Skin epidermis (tissue), 12 donors: ENCODE data around the gene SIRT5.

Experiments used
- H3K27ac ChIP-seq, 21 experiments: fragments of 200-600 bp; sonication (generic) in 11 of 21; one replicate each; pipeline ENCODE4 v1.5.0; 2020; ENCODE audit warnings: mild to moderate bottlenecking in 3 of 21, inconsistent platforms in 2 of 21, moderate library complexity in 2 of 21
- H3K4me3 ChIP-seq, 7 experiments: fragments of 200-600 bp; sonication (generic) in 2 of 7; one replicate each; pipeline ENCODE4 v1.5.0; 2020; ENCODE audit warnings: inconsistent platforms in 2 of 7, mild to moderate bottlenecking in 2 of 7, moderate library complexity in 1 of 7

Gene SIRT5

DNA sequence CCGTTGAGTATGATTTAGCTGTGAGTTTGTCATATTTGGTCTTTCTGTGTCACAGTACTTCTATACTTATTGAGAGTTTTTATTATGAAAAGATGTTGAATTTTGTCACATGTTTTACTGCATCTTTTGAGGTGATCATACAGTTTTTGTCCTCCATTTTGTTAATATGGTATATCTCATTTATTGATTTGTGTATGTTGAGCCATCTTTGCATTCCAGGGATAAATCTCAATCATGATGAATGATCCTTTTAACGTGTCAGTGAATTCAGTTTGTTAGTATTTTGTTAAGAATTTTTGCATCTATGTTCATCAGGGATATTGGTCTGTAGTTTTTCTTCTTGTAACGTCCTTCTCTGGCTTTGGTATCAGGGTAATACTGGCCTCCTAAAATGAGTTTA, 3.5 kb downstream of the SIRT5 start:
- Histone ChIP-seq H3K27ac (no peak overlapping the region), H3K4me3 (no peak overlapping the region)

DNA sequence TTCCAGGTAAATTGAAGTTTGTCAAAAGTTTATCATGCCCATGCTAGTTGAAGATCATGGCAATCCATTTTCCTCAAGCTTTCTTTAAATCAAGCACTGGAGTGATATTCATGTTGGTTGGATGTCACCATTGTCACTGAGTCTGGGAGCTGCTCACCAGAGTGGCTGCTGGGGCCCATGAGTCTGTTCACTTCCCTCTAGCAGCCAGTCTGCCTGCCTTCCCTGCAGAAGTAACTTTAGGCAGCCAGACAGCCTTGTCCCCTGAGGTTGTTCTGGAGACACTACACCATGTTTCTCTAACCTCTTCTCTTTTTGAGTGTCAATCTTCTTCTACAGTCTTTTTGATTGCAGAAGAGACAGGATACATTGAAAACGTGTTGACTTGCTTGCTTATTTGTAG, 5.5 kb downstream of the SIRT5 start:
- Histone ChIP-seq H3K27ac (no peak overlapping the region), H3K4me3 (no peak overlapping the region)

DNA sequence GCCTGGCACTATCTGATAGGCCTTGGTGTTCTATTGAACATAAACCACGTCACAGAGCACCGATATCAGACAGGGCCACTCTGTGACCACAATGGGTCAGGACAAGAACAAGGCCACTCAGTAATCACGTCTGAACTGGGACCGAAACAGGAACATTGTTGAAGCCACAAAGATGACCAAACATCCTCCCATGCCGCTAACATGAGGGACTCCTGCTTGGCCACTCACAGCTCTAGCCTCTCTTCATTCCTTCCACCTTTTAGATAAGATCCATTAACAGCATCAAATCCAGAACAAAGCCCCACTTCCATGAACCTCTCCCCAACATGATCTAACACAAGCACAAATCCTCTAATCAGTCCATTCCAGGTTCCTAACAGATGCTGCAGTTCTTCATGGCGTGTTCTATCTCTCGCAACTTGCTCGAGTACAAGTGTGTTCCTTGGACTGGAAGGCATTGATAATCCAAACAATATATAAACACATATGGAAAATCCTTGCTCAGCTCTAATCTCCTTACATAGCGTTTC, 7.4 kb downstream of the SIRT5 start:
- H3K4me3 ChIP-seq = no peak overlapping the region
- H3K27ac ChIP-seq = no peak overlapping the region

DNA sequence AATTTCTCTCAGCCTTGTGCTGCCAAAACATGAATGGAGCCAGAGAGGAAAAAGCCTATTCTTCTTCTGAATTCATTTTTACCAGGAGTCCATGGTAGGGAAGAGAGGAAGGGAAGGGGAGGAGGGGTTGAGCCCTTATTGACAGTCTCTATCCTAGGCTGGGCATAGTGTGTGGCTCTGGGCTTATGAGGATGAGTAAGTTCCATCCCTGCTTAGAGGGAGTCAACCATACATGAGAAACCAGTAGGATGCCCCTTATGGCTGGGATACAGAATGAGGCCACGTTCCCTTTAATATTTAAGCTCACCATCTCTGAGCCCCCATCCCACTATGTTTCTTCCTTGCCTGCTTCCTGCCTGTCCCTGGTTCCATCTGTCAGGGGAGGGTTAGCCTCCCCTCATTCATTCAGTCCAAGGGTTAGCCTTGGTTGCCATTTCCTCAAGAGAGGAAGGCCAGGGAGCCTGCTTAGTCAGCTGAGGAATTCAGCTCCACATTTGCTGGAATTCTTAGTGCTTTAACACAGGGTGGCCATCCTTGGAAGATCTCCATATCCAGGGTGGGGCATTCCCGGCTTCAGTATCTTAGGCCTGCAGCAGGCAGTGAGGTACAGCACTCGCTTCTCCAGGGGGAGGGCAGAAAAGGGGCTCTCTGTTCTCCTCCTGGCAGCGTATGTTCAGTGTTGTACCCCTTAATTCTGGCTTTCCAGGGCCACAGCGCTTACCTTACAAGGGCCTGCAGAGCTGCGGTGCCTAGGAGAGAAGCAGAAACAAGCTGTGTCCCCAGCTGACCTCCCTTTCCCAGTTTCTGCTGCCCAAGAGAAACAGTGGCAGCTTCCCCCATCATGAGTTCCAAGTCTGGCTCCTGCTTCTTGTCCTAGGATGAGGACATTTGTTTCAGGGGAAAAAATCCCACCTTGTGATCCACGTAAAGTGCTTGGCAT, 12.5 kb downstream of the SIRT5 start:
- H3K4me3 ChIP-seq = no peak overlapping the region
- no peak overlapping the region for H3K27ac ChIP-seq

DNA sequence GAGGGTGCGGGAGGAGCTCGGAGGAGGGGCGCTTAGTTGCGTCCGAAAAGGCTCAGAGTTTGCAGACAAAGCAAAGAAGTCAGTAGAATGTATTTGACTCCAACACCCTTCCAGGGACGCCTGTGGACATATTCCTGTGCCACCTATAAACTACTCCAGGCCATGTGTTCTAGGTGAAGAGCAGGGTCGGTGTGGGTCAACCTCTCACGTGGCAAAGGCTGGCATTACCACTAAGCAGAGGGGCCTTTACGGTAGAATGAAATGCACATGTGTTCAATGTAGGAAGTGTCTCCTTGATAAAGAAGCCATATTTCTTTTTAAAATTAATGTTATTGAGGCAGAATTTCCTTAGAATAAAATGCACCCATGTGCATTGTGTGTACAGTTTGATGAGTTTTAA, 15.4 kb downstream of the SIRT5 start:
- H3K27ac ChIP-seq = no peak overlapping the region
- H3K4me3 ChIP-seq = no peak overlapping the region

DNA sequence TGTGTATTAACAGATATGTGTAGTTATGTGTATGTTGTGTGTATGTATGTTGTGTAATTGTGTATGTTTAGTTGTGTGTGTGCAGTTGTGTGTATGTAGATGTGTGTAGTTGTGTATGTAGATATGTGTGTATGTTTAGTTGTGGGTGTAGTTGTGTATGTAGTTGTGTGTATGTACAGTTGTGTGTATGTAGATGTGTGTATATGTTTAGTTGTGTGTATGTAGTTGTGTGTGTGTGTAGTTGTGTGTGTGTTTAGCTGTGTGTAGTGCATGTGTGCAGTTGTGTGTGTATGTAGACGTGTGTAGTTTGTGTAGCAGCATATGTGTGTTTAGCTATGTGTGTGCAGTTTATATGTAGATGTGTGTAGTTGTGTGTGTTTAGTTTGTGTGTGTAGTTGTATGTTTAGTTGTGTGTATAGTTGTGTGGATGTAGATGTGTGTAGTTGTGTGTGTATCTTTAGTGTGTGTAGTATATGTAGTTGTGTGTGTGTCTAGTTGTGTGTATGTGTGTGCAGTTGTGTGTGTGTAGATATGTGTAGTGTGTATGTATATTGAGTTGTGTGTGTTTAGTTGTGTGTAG, 16.3 kb downstream of the SIRT5 start:
- Histone ChIP-seq H3K4me3 (no peak overlapping the region), H3K27ac (no peak overlapping the region)

DNA sequence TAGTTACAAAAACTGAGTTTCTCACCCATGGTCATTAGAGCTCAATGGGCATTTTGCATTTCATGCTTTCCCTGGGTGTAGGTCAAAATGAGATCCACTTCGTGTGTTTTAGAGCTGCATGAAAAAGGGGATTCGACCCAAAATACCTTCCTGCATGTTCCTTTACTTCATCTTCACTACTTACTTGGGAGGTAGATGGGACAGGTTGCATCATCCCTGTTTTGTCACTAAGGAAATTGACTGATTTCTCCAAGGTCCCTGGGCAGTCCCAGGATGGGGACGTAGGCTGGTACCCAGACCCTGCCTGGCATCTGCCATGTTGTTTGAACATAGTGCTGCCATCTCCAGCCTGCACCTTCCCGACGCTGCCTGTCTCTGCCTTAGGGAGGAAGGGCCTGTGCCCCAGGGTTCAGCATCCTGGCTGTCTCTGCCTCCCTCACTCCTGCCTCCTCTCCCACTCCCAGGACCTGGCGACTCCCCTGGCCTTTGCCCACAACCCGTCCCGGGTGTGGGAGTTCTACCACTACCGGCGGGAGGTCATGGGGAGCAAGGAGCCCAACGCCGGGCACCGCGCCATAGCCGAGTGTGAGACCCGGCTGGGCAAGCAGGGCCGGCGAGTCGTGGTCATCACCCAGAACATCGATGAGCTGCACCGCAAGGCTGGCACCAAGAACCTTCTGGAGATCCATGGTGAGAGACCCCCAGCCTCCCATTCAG, 17.0 kb downstream of the SIRT5 start:
- Histone ChIP-seq H3K4me3 (no peak overlapping the region), H3K27ac (no peak overlapping the region)

DNA sequence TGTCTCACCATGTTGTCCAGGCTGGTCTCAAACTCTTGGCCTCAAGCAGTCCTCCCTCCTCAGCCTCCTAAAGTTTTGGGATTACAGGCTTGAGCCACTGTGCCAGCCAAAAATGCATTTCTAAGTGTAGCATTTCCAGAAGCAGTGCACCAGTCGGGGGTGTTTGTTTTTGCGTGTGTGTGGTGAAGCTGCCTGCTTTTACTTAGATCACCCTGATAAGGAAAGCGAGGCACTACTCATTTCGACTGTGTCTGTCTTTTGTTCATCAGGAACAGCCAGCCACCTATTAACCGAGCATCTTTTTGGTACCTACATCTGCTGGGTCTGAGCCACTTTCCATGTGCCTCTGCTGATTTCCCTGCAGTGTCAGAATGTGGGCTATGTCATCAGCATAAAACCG, 18.7 kb downstream of the SIRT5 start:
- H3K27ac ChIP-seq = no peak overlapping the region
- H3K4me3 ChIP-seq = no peak overlapping the region

DNA sequence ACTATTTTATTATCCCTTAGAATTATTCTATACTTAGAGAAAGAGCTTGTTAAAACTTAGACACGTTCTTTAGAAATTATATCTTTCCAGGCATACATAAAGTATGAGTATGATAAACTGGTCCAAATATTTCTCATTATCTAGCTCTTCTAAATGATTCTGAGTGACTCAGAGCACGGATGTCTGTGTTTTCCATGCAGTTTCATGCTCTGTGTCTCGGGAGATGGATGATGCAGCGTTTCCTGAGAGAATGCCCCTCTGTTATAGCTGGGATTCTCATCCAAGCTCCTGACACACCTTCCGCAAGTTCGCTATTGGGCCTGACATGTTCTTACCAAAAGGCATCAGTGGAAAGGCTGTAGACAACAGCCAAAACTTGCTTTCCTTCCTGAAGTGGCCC, 19.3 kb downstream of the SIRT5 start:
- H3K4me3 ChIP-seq = no peak overlapping the region

DNA sequence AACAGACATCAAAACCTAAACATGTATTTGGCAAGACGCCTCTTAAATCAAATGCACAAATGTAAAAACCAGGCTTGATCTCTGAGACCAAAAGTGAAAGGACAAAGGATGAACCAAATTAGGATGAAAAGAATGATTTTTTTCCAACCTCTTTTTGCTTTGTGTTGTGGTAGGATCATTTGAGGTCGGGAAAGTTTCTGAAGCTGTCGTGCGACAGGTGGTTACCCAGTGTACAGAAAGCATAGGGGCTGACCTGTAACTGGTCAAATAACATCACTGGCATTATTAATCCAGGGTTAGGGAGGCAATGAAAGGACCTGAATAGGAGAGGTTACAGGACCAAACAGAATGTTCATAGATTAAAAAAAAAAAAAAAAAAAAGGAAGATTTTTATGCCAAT, 22.7 kb downstream of the SIRT5 start:
- Histone ChIP-seq H3K27ac (no peak overlapping the region), H3K4me3 (no peak overlapping the region)

More for the DNA sequence above, 19.3 kb downstream of the SIRT5 start:
- no peak overlapping the region for H3K27ac ChIP-seq

DNA sequence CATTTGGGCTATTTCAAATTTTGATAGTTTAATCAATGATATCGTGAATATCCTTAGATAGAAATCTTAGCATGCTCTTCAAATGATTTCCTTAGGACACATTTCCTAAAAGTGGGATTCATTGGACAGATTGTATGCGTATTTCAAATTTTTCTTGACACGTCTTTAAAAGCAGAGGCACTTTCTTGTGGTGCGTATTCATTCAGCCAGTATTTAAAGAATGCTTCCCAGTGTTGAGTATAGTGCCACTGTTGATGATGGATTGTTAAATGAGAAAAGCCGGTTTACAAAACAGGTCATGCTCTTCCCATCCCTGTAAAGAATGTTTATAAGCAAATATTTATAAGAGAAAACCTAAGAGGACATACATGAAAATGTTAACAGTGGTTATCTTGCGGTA, 25.6 kb downstream of the SIRT5 start:
- no peak overlapping the region for H3K4me3 ChIP-seq
- H3K27ac ChIP-seq = no peak overlapping the region

DNA sequence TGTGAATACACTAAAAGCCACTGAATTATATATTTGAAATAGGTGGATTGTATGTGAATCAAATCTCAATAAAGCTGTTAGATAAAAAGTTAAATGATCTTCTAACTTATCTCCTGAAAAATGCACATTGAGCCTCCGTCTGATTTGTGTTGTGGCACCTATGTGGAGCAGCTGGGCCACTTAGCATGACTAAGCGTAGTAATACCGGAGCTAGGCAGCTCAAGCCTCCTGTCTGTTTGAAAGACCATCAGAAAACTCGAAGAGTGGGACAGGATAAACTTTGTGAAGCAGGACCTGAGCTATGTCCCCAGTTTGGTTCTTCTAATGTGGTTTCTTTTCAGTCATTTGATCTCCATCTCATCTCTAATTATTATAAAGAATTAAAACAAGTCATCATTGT, 29.7 kb downstream of the SIRT5 start:
- Histone ChIP-seq H3K4me3 (no peak overlapping the region), H3K27ac (no peak overlapping the region)

DNA sequence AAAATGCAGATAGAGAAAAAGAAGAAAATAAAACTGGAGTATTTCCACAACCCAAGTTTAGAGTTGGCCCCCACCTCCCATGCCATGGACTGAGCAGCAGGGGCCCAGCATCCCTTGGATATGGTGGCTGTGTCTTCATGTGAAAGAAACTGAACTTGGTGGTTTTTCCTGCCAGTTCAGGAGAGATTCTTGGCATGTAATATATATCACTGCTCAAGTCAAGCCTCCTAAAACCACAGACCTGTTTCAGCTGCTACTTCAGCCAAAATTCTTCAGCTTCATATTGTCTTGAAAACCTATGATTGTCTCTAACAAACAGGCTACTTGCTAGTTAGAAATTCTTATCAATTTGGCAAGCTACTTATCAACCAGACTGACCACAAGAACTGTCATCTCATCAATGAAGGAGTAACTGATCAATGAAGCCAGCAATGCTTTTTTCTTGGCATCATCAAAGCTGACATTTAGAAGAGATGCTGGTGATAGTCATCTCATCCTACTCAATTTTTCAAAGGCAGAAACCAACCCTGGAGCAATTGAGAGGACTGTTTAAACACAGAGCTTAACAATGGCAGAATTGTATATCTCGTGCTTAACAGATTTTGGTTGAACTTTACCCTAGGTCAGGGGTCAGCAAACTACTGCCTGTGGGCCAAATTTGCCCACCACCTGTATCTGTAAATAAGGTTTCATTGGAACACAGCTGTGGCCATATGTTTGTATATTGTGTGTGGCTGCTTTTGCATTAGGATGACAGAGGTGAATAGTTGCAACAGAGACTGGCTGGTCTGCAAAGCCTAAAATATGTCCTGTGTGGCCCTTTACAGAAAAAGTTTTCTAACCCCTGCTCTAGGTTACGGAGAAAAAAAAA, 30.4 kb downstream of the SIRT5 start:
- no peak overlapping the region for H3K27ac ChIP-seq
- H3K4me3 ChIP-seq = no peak overlapping the region

DNA sequence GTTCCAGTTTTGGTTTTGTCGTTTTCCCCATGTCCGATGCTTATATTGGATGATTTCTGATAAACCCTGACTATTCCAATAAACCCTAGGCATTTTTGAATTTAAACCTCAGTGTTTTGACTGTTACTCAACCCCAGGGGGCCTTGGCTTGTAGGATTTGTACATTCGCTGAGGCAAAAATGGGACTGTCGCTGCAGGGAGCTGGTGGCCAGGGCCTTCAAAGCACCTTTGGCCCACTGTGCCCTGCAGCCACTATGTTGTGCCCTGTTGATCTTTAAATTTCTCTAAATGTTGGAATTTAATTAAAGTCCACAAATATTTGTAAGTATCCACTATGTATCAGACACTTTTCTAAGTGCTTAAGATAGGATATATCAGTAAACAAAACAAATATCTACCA, 31.2 kb downstream of the SIRT5 start:
- Histone ChIP-seq H3K4me3 (no peak overlapping the region), H3K27ac (no peak overlapping the region)

DNA sequence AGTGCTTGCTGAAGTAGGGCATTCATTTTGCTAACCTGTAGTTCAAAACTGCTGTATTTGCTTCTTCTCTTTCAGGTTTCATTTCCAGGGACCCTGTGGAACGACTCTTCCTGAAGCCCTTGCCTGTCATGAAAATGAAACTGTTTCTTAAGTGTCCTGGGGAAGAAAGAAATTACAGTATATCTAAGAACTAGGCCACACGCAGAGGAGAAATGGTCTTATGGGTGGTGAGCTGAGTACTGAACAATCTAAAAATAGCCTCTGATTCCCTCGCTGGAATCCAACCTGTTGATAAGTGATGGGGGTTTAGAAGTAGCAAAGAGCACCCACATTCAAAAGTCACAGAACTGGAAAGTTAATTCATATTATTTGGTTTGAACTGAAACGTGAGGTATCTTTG, 37.3 kb downstream of the SIRT5 start:
- Histone ChIP-seq H3K27ac (no peak overlapping the region), H3K4me3 (no peak overlapping the region)

DNA sequence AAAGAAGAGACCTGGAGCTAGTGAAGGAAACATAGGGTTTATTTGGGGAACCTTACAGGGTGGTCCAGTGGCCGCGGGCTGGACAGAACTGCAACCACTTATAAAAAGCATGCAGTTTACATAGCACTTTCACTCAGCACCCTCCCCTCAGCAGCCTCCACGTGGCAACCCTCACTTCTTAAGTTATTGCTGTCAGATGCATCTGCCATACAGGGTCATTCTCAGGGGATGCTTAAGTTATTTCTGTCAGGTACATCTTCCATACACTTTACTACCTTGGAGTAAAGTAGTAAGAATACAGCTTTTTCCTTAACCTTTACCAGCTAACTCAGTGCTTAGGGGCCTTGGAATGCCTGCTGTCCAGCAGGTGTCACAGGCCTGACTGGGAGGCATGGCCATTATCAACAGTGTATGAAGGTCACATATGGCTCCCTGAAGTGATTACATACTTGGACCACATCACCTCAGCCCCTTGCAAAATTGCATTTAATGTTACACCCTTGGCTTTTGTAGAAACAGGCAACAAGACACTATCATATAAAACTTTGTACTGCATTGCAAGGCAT, 38.7 kb downstream of the SIRT5 start:
- H3K4me3 ChIP-seq = no peak overlapping the region
- no peak overlapping the region for H3K27ac ChIP-seq

DNA sequence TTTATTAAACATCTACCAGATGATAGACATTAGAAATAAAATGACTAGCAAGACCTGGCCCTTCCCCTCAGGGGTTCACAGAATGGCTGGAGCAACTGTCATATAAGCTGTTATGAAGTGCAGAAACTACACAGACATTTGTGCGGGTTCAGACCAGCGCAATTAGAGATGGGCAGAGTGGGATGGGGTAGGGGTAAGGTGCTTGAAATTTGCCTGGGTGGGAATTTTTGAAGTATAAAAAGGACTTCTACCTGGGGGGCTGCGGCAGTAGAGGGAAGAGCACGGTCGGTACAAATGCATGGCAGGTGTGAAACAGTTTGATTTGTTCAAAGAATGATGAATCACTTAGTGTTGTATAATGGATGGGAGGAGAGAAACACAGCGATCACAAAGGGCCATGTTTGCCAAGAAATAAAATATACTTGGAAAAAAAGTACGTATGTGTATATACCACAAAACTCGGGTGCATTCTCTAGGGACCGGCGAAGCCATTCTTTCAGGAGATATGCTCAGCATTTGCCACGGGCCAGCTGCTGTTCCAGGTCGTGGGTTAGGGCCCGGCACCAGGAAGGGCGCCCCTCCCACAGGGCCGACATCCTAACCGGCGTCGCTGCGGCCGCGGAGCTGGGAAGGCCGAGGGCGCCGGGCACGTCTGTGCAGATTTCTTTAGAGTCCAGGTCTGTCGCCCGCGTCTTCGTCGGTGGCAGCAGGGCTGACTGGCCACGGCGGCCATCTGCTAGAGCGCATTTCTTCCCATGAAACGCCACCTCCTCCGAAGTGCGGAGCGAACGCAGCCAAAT, 39.9 kb downstream of the SIRT5 start:
- peak overlapping the region; percentile 61 to 92 (median 82) for H3K4me3 ChIP-seq

More for the DNA sequence above, 39.9 kb downstream of the SIRT5 start:
- peak overlapping the region; percentile 68 to 99 (median 93) for H3K27ac ChIP-seq
